ENCODE measurements around the gene PHF13. TPM values are rescaled to one million over a fixed set of nuclear protein-coding genes. Genes with fewer than 3 reads are reported as not detected.

PHF13 gene
- total and polyA plus RNA-seq, 10 of the 15 experiments (the other 5 are each of a cell fraction or from before 2014, with no cell fraction given): 0.87 to 15.4 (median 5.1) TPM

- TF ChIP-seq SMARCA5 (IDR thresholded peaks at IDR 0.05): 0 out of 2 replicates have a peak, but pooled peaks have one; percentile 2
- TF ChIP-seq MLLT1 (IDR thresholded peaks at IDR 0.05): no peak
- 0 out of 2 replicates have a peak, but pooled peaks have one; percentile 46 for TF ChIP-seq POLR2AphosphoS5 (IDR thresholded peaks at IDR 0.05; ENCODE audit: low read length)
- TF ChIP-seq NFYA (IDR thresholded peaks at IDR 0.05; ENCODE audit: borderline replicate concordance, low read depth, low read length): no peak
- TF ChIP-seq MYC (IDR thresholded peaks at IDR 0.05; ENCODE audit: insufficient read depth, insufficient read length, insufficient replicate concordance, low read length, severe bottlenecking): no peak
- no peak for TF ChIP-seq ESRRA (IDR thresholded peaks at IDR 0.05; ENCODE audit: low read length)
- no peak for TF ChIP-seq RCOR1 (conservative IDR thresholded peaks at IDR 0.05; ENCODE audit: low read depth, low read length)
- no peak for TF ChIP-seq RAD51 (IDR thresholded peaks at IDR 0.05)
- no peak for TF ChIP-seq EP300 (IDR thresholded peaks at IDR 0.05; ENCODE audit: borderline replicate concordance in 1 of 2, control insufficient read depth in 1 of 2, low read depth in 2 of 2, low read length in 2 of 2)
- TF ChIP-seq TCF12 (IDR thresholded peaks at IDR 0.05; ENCODE audit: low read depth, low read length): 0 out of 2 replicates have a peak, but pooled peaks have one; percentile 11
- TF ChIP-seq CBX3 (IDR thresholded peaks at IDR 0.05; ENCODE audit: borderline replicate concordance, low read depth): no peak
- TF ChIP-seq BCL11A (IDR thresholded peaks at IDR 0.05; ENCODE audit: low read depth, low read length): no peak
- TF ChIP-seq HDGF (IDR thresholded peaks at IDR 0.05): no peak
- TF ChIP-seq, protein P1, sequence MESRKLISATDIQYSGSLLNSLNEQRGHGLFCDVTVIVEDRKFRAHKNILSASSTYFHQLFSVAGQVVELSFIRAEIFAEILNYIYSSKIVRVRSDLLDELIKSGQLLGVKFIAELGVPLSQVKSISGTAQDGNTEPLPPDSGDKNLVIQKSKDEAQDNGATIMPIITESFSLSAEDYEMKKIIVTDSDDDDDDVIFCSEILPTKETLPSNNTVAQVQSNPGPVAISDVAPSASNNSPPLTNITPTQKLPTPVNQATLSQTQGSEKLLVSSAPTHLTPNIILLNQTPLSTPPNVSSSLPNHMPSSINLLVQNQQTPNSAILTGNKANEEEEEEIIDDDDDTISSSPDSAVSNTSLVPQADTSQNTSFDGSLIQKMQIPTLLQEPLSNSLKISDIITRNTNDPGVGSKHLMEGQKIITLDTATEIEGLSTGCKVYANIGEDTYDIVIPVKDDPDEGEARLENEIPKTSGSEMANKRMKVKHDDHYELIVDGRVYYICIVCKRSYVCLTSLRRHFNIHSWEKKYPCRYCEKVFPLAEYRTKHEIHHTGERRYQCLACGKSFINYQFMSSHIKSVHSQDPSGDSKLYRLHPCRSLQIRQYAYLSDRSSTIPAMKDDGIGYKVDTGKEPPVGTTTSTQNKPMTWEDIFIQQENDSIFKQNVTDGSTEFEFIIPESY (IDR thresholded peaks at IDR 0.05): no peak
- no peak for TF ChIP-seq RFX5 (IDR thresholded peaks at IDR 0.05; ENCODE audit: low read depth, low read length)
- no peak for TF ChIP-seq SIN3A (IDR thresholded peaks at IDR 0.05; ENCODE audit: low read depth, low read length)
Observed at GRCh38 chr1:6603238-6603914, 10.2 kb upstream of the PHF13 start (continued).
